ENCODE data around the gene NEMP2.

The NEMP2 gene

GRCh38 chr2:190554357-190555006 is 20.0 kb upstream of the NEMP2 start:
- no peak for DNase-seq

GRCh38 chr2:190553254-190553653 is 18.7 kb upstream of the NEMP2 start:
- no peak for DNase-seq

- no peak for DNase-seq
Measured at GRCh38 chr2:190551928-190552327, 17.4 kb upstream of the NEMP2 start.

- no peak for DNase-seq
Measured at GRCh38 chr2:190550137-190550536, 15.6 kb upstream of the NEMP2 start.

- DNase-seq: no peak
Measured at GRCh38 chr2:190547886-190548285, 13.4 kb upstream of the NEMP2 start.

- DNase-seq: no peak
Measured at GRCh38 chr2:190546734-190547133, 12.2 kb upstream of the NEMP2 start.

GRCh38 chr2:190545555-190546385 is 11.2 kb upstream of the NEMP2 start:
- no peak for DNase-seq

- no peak for DNase-seq
Measured at GRCh38 chr2:190545093-190545492, 10.6 kb upstream of the NEMP2 start.

- DNase-seq: no peak
Measured at GRCh38 chr2:190540048-190540447, 5.5 kb upstream of the NEMP2 start.

GRCh38 chr2:190538201-190538600 is 3.7 kb upstream of the NEMP2 start:
- no peak for DNase-seq

GRCh38 chr2:190537765-190538164 is 3.2 kb upstream of the NEMP2 start:
- no peak for DNase-seq

GRCh38 chr2:190535586-190535985 is 1.1 kb upstream of the NEMP2 start:
- DNase-seq: no peak

- no peak for DNase-seq
Measured at GRCh38 chr2:190535121-190535439, 558 bp upstream of the NEMP2 start.

GRCh38 chr2:190533968-190534309 is 583 bp downstream of the NEMP2 start:
- DNase-seq: no peak

GRCh38 chr2:190533175-190533967 is 1.2 kb downstream of the NEMP2 start:
- no peak for DNase-seq

GRCh38 chr2:190532581-190532980 is 1.9 kb downstream of the NEMP2 start:
- no peak for DNase-seq

GRCh38 chr2:190530248-190530900 is 4.1 kb downstream of the NEMP2 start:
- DNase-seq: no peak

GRCh38 chr2:190529486-190530247 is 4.9 kb downstream of the NEMP2 start:
- DNase-seq: no peak

- no peak for DNase-seq
Measured at GRCh38 chr2:190528521-190529001, 6.0 kb downstream of the NEMP2 start.

GRCh38 chr2:190527918-190528317 is 6.6 kb downstream of the NEMP2 start:
- no peak for DNase-seq

- DNase-seq: no peak
Measured at GRCh38 chr2:190527214-190527613, 7.3 kb downstream of the NEMP2 start.

GRCh38 chr2:190526105-190526750 is 8.3 kb downstream of the NEMP2 start:
- DNase-seq: no peak
